Stimulated activated CD8-positive, alpha-beta memory T cell treated with anti-CD3 and anti-CD28 coated beads, Interleukin-4, amount 100 ng/mL, for 48 hours (primary cell): ENCODE measurements around the gene MON1B.
A peak's percentile ranks its signal among the peaks of the same experiment; 100 is the strongest.
"Not testable (repeated sequence)": the region's sequence is repeated elsewhere in the genome, so short reads cannot be mapped to it uniquely, and the experiment has no call there.

Experiments
- DNase-seq: peaks from one replicate; pipeline ENCODE4 v3.0.0-alpha.2; 2020

Gene MON1B

DNA sequence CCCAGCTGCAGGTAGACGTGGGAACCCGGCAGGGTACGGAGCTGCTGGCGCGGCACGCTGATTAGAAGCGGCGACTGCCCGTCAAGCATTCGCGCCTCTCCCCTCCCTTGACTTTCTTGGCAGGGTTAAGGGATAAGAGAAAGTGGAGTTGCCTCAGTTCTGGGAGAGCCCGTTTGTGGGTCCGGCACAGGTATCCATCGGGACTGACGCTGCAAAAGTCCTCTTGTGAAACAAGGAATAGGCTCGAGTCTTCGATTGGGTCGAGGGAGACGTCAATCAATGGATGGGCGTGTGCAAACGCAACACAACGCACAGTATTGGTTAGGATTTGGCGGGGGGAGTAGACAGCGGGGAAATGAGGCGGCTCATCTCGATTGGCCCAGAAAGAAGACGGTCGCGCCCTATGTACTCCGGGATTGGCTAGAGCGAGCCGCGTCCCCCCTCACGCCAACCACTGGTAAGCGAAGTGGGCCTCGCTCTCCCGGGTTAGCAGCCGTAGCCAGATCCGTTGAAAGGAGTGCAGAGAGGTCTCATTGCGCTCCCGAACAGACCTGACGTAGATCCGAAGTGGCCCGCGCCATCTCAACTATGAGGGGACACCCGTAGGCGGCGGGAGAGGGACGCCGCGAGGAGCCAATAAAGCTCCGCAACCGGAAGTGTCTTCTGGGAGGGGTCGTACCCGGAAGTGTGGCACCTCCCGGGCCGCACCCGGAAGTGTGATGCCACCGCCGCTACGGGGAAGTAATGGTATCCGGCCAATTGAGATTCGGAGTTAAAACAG lies at the start of gene MON1B:
Gene MON1B (plus strand): TSS at position 713 of the 781 bp plus-strand sequence. CDS start 296 bp downstream, outside the sequence.
- DNase-seq = peak; percentile 93

DNA sequence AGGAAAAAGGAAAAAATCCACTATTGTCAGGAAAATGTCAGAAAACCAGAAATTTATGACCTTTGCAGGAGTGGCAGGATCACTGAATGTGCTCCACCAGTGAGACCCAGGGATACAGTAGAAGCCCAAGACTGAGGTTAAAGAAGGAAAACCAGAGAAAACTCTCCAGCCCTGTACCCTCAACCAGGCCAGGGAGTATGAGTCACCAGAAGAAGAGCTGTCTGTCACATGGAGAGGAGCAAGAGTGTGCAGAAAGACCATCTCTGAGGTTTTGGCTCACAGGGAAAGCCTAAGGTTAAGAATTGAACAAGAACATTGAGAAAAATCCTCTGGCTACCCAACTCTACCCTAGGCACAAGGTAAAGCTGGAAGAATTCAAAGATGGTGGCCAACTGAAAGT lies 47.6 kb upstream of the MON1B start:
- no peak for DNase-seq

DNA sequence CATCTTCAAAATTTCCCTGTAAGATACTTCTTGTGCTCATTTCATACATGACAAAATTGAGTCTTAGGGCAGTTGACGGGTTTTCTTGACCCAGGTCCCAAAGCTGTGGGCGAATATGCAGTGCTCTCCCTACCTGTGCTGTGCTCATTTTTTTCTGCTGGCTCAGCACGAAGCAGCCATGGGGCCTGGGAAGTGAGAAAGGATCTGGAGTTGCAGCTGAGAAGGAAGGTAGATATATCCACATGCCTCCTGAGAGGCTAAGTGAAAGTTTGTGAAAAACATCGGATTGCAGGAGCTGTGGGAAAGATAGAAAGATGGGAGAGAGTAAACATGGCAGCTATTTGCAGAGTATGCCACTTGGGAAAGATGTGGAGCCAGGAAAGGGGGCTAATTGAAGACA lies 42.9 kb upstream of the MON1B start:
- no peak for DNase-seq

DNA sequence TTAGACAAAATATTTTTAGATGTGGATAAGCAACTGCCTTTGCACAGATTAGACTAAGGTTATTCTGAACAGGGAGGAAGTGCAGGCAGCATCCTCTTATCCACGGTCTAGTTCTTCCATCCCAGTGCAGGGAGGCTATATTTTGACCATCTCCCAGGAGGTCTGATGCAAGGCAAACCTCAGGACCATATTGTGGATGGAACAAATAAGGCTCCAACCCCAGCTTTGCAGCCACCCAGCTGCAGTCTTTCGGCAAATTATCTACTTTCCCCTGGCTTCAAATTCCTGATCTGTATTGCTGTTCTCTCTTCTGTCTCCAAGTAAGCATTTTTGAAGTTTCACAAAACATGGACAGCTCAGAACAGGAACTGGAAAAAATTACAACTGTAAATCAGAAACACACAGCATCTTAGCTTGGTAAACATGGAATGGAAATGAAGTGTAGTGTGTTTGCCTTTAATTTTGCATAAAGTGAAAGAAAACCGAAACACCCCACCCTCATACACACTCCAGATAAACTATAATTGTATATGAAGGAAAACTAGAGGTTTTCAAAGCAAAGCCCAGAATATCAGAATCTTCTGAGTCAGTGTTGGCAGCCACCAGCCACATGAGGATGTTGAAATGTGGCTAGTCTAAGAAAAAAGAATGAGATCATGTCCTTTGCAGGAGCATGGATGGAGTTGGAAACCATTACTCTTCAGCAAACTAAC lies 33.5 kb upstream of the MON1B start:
- no peak for DNase-seq

DNA sequence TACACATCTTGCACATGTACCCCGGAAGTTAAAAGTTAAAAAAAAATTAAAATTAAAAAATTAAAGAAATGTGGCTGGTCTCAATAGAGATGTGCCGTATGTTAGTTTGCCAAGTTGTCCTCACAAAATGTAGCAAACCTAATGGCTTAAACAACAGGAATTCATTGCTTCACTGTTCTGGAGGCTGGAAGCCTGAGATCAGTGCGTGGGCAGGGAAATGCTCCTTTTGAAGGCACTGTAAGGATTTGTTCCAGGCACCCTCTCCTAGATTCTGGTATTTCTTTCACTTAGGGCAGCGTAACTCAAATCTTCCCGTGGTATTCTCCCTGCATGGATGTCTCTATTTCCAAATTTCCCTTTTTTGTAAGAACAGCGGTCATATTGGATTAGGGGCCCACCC lies 32.7 kb upstream of the MON1B start:
- DNase-seq = no peak

DNA sequence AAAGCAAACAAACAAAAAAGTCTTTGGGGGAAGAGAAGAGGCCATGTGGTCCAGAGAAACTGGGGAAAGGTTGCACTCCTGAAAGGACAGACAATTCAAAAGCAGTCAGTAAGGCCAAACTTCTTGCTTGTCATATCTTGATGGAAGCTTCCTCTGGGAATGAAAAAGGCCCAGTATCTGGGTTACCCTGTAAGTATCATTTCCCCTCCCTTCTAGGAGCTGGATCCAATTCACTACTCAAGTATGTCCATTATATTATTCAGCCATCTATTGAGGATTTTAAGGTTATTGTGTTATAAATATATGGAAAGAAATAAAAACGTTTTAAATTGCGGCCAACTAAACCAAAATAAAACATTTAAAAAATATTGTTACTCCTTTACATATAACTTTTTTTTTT lies 26.0 kb upstream of the MON1B start:
- DNase-seq = no peak

DNA sequence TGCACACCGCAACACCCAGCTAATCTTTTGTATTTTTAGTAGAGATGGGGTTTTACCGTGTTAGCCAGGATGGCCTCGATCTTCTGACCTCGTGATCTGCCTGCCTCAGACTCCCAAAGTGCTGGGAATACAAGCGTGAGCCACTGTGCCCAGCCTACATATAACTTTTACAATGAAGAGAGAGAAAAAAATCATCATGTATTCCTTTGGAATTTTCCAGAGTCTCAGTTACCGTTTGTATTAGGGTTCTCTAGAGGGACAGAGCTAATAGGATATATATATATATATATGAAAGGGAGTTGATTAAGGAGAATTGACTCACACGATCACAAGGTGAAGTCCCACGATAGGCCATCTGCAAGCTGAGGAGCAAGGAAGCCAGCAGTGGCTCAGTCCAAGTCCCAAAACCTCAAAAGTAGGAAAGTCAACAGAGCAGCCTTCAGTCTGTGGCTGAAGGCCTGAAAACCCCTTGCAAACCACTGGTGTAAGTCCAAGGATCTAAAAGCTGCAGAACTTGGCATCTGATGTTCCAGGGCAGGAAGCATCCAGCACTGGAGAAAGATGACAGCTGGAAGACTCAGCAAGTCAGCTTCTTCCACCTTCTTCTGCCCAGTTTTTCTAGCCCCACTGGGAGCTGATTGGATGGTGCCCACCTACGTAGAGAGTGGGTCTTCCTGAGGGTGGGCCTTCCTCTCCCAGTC lies 25.3 kb upstream of the MON1B start:
- not testable (repeated sequence) for DNase-seq

DNA sequence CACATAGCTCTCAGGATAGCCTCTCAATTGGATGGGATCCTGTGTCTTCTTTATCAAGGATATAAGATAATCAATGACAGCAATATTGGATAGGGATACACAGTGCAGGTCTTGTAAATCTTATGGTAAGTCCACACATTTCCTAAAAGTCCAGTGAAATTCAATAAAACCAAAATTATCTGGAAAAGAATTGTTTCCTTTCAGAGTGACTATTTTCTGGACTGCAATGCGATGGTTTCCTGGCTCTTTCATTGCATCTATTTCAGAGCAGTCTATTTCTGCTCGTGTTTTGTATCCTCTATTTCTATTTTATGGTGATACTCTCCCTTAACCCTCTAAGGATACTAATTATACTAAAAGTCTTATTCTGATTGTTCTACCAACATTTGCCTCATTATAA lies 24.3 kb upstream of the MON1B start:
- DNase-seq = no peak

DNA sequence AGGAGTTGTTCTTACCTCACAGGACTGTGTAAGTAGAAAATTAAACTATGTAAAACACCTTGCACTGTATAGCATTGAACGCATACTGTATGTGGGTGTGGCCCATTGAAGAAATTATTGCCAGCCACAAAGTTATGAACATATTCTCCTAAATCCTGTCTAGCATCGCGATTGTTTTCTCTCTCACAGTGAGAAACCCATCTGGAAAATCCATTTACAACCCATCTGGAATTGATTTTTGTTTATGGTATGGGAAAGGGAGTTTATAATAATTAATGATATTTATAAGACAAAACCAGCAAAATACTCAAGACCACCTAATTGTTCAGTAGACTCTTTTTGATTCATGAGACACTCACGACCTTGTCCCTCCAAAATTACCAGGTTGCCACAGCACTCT lies 22.1 kb upstream of the MON1B start:
- no peak for DNase-seq

DNA sequence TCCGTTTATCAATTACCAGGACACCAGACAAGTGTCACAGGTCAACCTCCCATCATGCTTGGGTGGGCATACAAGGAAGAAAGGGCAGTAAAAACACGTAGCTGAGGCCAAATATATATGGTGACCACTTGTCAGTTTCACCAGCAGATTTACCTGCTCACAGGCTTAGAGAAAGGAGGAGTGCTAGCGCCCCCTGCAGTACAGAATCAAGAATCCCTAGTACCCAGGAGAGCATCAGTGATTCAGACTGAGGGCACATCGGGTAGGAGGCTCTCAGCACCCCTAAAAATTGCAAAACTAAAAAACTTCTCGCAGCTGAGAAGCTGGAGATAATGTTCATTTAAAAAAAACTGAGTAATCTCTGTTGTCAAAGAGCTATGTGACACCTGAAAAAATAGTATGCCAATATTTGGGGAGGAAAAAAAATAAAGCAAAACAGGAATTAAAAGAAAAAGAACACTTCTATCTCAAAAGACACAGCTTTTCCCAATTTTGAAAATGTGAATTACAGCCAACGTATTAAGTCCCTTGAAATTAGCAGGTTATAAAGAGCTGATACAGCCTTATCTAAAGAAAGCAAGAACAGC lies 21.2 kb upstream of the MON1B start:
- DNase-seq = peak; percentile 71

DNA sequence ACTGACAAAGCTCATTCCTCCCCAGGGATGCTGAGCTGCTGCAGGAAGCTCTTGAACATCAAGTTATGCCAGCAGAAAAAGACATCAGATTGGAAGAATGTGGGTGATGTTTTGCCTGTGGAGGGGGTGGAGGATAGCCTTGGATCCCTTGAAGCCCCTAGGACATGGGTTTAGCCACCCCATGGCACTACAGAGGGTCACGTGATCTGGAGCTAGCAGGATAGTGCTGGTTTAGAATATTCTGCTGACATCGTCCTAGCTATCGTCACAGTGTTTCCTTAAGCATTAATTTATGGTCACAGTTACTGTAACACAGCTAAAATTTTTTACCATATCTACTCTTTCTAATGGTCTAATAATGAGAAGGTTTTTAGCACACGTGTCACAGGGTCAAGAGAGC lies 20.2 kb upstream of the MON1B start:
- DNase-seq = no peak

DNA sequence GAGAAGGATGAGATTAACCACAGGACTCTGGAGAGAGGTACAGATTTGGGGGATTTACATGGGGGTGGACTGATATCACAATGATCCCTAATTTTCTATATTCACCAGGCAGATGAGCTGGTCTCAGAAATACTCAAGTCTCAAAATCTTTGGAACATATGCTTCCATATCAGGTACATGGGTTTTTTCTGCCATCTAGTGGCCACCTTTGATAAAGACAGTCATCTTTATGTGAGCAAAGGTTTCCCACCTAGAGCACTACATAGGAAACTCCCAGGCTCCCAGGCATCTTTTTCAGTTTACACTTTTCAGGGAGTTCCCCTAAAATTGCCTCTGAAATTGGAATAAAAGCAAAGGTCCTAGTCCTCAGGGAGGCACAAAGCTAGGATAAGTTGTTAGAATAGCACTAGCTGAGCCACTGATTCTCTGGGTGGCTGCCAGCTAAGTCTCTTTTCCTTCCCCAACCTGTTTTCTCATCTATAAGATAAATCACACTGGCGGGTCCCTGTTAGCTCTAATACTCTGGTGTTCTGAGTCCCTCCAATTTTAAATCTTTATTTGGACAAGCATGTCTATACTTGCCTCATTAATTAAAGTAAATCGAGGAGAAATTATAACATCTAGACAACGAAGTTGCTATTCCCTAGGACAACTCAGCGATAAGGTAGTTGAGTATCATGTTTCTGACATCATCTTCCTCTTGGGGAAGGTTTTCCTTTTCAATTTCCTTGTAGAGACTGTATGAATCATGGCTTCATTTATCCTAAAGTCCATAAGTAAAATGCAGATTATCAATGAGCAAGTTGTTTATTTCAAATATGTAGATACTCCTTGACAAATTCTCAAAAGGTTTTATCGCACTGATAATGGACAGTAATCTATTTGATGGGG lies 19.0 kb upstream of the MON1B start:
- no peak for DNase-seq

DNA sequence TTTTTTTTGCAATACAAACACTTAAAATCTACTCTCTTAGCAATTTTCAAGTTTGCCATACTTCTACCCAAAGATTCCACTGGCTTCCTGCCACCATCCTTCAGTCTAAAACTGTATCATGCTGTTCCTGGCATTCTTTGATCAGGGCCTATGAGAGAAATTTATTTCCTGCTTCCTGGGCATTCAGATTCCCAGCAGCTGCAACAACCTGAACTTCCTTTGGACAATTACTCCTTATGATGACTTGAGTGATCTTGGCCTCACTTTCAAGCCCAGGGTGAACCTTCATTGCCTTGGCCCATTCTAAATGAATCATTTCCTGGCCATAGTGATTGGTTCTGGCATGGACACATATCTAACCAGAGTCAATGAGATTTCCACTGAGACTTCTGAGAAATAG lies 18.0 kb upstream of the MON1B start:
- no peak for DNase-seq

DNA sequence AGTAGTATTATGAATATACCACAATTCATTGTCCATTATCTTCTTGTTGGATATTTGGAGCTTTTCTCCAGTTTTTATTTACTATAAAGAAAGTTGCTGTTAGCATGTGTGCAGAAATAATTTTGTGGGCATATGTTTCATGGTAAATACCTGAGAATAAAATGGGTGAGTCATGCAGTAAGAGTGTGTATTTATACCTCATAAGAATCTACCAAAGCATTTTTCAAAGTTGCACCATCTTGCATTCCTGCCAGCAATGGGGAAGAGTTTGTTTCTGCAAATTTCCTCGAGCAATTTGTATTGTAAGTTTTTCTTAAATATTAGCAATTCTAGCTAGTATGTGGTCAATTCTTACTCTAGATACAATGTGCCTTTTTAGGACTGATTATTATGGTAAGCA lies 7.9 kb upstream of the MON1B start:
- no peak for DNase-seq

DNA sequence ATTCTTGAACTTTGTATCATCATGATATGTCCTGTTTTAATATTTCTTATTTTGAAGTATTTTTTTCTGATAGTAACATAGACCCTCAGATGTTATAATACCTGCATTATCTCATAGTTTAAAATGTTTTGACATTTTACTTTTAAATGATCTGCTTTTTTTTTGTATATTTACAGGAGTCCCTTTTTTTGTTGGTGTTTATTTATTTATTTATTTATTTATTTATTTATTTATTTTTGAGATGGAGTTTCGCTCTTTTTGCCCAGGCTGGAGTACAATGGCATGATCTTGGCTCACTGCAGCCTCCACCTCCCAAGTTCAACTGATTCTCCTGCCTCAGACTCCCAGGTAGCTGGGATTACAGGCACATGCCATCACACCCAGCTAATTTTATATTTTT lies 4.7 kb upstream of the MON1B start:
- DNase-seq = not testable (repeated sequence)

DNA sequence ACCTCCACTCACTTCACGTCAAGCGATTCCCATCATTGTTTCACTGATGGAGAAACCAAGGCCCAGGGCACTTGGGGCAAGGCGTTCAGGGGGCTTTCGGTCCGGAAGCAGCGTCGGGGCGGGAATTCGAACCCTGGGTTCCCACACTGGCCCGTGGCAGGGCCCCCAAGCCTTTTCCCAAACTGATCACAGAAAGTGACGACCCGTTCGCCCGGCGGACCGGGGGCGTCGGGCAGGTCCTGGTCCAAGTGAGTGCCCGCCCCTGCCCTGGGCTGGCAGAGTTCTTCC lies 856 bp upstream of the MON1B start:
- no peak for DNase-seq

DNA sequence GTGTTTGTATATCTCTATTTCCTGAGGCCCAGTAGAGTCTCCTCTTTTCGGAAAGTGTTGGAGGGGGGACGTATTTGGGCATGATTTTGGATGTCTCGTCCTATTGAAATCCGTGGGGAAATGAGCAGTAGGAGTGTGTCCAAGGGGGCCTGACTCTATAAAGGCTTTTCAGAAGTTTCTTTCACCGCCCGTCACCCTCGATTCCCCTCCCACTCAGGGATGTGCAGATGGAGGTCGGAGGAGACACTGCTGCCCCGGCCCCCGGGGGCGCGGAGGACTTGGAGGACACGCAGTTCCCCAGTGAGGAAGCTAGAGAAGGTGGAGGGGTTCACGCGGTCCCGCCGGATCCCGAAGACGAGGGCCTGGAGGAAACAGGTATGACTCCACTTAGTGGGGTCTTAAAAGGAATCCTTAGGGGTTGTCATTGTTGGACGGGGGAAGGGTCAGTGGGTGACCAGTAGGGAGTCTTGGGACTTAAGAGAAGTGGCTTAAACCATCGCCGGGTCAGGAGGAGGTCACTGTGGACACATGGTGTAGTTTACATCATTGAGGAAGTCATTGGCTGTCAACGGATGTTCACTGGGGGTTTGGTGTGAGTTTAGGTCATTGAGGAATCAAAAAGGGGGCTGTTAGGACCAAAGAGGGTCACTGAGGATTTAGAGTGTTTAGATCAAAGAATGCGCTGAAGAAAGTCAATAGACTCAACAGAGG lies 424 bp downstream of the MON1B start:
- DNase-seq = peak; percentile 58

DNA sequence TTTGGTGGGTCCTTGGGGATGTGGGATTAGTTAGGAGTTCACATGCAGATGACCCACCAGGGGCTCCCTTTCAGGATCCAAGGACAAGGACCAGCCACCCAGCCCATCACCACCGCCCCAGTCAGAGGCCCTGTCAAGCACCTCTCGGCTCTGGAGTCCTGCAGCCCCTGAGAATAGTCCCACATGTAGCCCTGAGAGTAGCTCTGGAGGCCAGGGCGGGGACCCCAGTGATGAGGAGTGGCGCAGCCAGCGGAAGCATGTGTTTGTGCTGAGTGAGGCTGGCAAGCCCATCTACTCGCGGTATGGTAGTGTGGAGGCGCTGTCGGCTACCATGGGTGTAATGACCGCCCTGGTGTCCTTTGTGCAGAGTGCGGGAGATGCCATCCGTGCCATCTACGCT lies 2.4 kb downstream of the MON1B start:
- DNase-seq = no peak

DNA sequence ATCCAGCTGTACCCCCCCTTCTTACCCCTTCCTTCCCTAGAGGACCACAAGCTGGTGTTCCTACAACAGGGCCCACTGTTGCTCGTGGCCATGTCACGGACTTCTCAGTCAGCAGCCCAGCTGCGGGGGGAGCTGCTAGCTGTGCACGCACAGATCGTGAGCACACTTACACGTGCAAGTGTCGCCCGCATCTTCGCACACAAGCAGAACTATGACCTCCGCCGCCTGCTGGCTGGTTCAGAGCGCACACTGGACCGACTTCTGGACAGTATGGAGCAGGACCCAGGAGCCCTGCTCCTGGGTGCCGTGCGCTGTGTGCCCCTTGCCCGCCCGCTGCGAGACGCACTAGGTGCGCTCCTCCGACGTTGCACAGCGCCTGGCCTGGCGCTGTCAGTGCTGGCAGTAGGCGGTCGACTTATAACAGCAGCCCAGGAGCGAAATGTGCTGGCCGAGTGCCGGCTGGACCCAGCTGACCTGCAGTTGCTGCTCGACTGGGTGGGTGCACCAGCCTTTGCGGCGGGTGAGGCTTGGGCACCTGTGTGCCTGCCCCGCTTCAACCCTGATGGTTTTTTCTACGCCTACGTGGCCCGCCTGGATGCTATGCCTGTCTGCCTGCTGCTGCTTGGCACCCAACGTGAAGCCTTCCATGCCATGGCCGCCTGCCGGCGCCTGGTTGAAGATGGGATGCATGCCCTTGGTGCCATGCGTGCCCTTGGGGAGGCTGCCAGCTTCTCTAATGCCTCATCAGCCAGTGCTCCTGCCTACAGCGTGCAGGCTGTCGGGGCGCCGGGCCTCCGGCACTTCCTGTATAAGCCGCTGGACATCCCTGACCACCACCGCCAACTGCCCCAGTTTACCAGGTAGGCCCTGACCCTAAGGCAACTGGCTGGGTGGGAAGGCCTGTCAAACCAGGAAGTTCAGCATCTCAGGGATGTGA lies 3.6 kb downstream of the MON1B start:
- no peak for DNase-seq

DNA sequence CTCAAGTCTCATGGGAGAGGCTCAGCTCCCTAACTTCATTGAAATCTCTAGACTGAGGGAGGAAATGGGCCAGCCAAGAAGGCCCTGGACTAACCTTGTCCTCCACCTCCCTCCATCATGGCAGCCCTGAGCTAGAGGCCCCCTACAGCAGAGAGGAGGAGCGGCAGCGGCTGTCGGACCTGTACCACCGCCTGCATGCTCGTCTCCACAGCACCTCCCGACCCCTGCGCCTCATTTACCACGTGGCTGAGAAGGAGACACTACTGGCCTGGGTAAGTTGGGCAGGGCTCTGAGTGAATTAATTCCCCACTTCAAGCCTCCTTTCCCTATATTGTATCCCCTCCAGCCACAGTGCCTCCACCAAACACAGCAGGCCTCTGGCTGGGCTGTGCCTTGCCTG lies 4.4 kb downstream of the MON1B start:
- DNase-seq = no peak

DNA sequence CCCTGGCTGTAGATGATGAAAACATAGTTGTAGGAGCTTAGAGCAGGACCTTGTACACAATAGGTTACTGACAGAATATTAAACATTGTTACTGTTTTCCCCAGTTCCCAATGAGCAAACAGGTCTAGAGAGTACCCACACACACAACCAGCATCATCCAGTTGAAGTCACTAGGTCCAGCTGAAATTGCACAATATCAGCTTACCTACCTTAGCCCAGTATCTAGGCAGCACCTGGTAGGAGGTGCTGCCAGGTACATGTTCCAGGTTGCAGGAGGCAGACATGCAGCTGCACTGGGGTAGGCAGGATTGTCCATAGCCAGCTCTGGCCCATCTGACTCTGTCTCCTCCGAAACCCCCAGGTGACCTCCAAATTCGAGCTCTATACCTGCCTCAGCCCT lies 6.8 kb downstream of the MON1B start:
- no peak for DNase-seq
